Subcutaneous adipose tissue (tissue), 4 donors: ENCODE results near the gene CEP68. TPM values are rescaled to one million over a fixed set of nuclear protein-coding genes. Genes with fewer than 3 reads are reported as not detected.

Source experiments
- CTCF ChIP-seq: fragments of 450-650 bp; IDR thresholded peaks from one replicate; pipeline ENCODE4 v1.5.1; 2016; ENCODE audit warnings: low read depth, mild to moderate bottlenecking, control low read depth, antibody characterized with exemption, moderate library complexity
- total RNA-seq, 4 donors: library from RNA; depleted of rRNA; stranded (reverse); fragments of >200 nt; gene quantifications; one replicate each; pipeline ENCODE4 v1.1.0, GENCODE V29; 2016

The CEP68 gene
- total RNA-seq, 4 donors from 2014 or later = 22.4 to 39.7 (median 26.6) TPM

GRCh38 chr2:65113816-65114215 is 57.6 kb downstream of the CEP68 start:
- no peak for TF ChIP-seq CTCF

GRCh38 chr2:65114921-65115320 is 58.7 kb downstream of the CEP68 start:
- TF ChIP-seq CTCF = no peak

- TF ChIP-seq CTCF = no peak
Measured at GRCh38 chr2:65116645-65117044, 60.4 kb downstream of the CEP68 start.

GRCh38 chr2:65120990-65121693 is 64.9 kb downstream of the CEP68 start:
- TF ChIP-seq CTCF = no peak

GRCh38 chr2:65122313-65122712 is 66.1 kb downstream of the CEP68 start:
- TF ChIP-seq CTCF = no peak

GRCh38 chr2:65128297-65129190 is 72.3 kb downstream of the CEP68 start:
- no peak for TF ChIP-seq CTCF

- no peak for TF ChIP-seq CTCF
Measured at GRCh38 chr2:65129286-65129825, 73.1 kb downstream of the CEP68 start.
